Upper lobe of left lung (tissue), 6 donors: ENCODE results near the gene SNX7. TPM values are rescaled to one million over a fixed set of nuclear protein-coding genes. Genes with fewer than 3 reads are reported as not detected.

ENCODE experiments used
- ATAC-seq, 2 donors: fragments of 200-7000 bp; cut with Tn5 transposase; one replicate each; pipeline ENCODE4 v1.9.1; 2022; ENCODE audit warnings: mild to moderate bottlenecking in 2 of 2, moderate library complexity in 2 of 2; ENCODE audit not compliant: low FRiP score in 2 of 2
- DNase-seq, 2 donors: peaks; one replicate each; pipeline ENCODE4 v3.0.0-alpha.2; 2019 to 2020
- H3K27ac ChIP-seq, 4 donors: fragments of 200-600 bp; sonication (generic); one replicate each; pipeline ENCODE4 v1.5.1; 2016 to 2019
- H3K27me3 ChIP-seq, 4 donors: fragments of 200-600 bp; sonication (generic); one replicate each; pipeline ENCODE4 v1.5.1; 2017 to 2019
- H3K36me3 ChIP-seq, 4 donors: fragments of 200-600 bp; sonication (generic); one replicate each; pipeline ENCODE4 v1.5.1; 2016 to 2019
- H3K4me1 ChIP-seq, 4 donors: fragments of 200-600 bp; sonication (generic); one replicate each; pipeline ENCODE4 v1.5.1; 2018 to 2019
- H3K4me3 ChIP-seq, 4 donors: fragments of 200-600 bp; sonication (generic); one replicate each; pipeline ENCODE4 v1.5.1; 2017 to 2019; ENCODE audit warnings: mild to moderate bottlenecking in 2 of 4, moderate library complexity in 1 of 4
- H3K9me3 ChIP-seq, 4 donors: fragments of 200-600 bp; sonication (generic); one replicate each; pipeline ENCODE4 v1.5.1; 2018 to 2019
- EP300 ChIP-seq, 4 donors: sonication (generic); formaldehyde crosslinking; IDR thresholded peaks; one replicate each; pipeline ENCODE4 v1.5.1; 2017; ENCODE audit warnings: antibody characterized with exemption in 4 of 4, control low read depth in 2 of 4
- POLR2A ChIP-seq, 4 donors: fragments of 450-650 bp; IDR thresholded peaks; one replicate each; pipeline ENCODE4 v1.5.1; 2016 to 2017; ENCODE audit warnings: antibody characterized with exemption in 4 of 4, mild to moderate bottlenecking in 2 of 4
- POLR2AphosphoS5 ChIP-seq, 2 donors: sonication (generic); formaldehyde crosslinking; IDR thresholded peaks; one replicate each; pipeline ENCODE4 v1.5.1; 2017; ENCODE audit warnings: antibody characterized with exemption in 2 of 2
- WGBS, 2 donors: methylation state at CpG; one replicate each; pipeline ENCODE4 v1.1.5; 2017 to 2018; 5-methylcytosine and 5-hydroxymethylcytosine counted together
- total RNA-seq, 6 donors: library from RNA; depleted of rRNA in 4 of 6; stranded (reverse); fragments of >200 nt in 4 of 6; gene quantifications; one replicate each; pipeline versions ENCODE4 v1.1.0 to v1.2.1, GENCODE V29; 2016 to 2021
- TF ChIP-seq, protein P1 (sequence below), 6 experiments: fragments of 450-650 bp in 4 of 6; fragments of 200-600 bp in 2 of 6; sonication (generic) in 2 of 6; IDR thresholded peaks; one replicate each; pipeline ENCODE4 v1.5.1; 2016 to 2019; ENCODE audit warnings: antibody characterized with exemption in 6 of 6
- donor health status: DM: no; HTN: no; CAD: no; lungs with moderate emphysema.
- donor health status: DM: no; HTN: yes; CAD: no; lungs with severe emphysema.

SNX7 gene
- total RNA-seq, 6 donors from 2014 or later, result 7.3 to 50.8 (median 15.7) TPM

DNA sequence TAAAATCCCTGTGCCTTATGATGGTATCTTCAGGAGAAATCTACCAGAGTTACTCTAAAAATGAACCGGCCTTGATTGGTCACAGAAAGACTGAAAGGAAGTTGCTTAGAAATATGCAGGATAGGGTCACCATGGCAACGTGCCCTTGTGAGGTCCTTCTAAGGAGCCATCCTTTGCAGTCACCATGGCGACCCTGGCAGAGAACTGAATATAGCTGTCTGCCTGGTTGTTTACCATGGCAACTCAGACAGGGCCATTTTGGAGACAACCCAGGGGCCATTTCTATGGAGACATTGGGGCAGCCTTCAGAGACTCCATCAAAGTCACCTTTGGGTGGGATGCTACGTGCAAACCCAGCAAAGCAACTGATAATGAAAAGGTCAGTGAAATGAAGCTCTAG, 43.0 kb downstream of the SNX7 start:
- peaks cover 0 to 3% (median 0%) of the 10 kb centered on the region in 4 donors for H3K36me3 ChIP-seq
- 87 to 91% methylated on average over 4 of the region's 4 CpGs for WGBS, 2 donors
- H3K9me3 ChIP-seq, result no peaks in the 10 kb centered on the region
- TF ChIP-seq POLR2A (IDR thresholded peaks at IDR 0.05) (no peak), EP300 (IDR thresholded peaks at IDR 0.05) (no peak)
- TF ChIP-seq, protein P1, sequence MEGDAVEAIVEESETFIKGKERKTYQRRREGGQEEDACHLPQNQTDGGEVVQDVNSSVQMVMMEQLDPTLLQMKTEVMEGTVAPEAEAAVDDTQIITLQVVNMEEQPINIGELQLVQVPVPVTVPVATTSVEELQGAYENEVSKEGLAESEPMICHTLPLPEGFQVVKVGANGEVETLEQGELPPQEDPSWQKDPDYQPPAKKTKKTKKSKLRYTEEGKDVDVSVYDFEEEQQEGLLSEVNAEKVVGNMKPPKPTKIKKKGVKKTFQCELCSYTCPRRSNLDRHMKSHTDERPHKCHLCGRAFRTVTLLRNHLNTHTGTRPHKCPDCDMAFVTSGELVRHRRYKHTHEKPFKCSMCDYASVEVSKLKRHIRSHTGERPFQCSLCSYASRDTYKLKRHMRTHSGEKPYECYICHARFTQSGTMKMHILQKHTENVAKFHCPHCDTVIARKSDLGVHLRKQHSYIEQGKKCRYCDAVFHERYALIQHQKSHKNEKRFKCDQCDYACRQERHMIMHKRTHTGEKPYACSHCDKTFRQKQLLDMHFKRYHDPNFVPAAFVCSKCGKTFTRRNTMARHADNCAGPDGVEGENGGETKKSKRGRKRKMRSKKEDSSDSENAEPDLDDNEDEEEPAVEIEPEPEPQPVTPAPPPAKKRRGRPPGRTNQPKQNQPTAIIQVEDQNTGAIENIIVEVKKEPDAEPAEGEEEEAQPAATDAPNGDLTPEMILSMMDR (IDR thresholded peaks at IDR 0.05), result no peak
- DNase-seq, result no peak
- H3K27ac ChIP-seq, result no peak overlapping the region
- no peaks in the 10 kb centered on the region for H3K27me3 ChIP-seq
- H3K4me3 ChIP-seq, result no peak overlapping the region
- no peaks in the 10 kb centered on the region for H3K4me1 ChIP-seq
- no peak for ATAC-seq

DNA sequence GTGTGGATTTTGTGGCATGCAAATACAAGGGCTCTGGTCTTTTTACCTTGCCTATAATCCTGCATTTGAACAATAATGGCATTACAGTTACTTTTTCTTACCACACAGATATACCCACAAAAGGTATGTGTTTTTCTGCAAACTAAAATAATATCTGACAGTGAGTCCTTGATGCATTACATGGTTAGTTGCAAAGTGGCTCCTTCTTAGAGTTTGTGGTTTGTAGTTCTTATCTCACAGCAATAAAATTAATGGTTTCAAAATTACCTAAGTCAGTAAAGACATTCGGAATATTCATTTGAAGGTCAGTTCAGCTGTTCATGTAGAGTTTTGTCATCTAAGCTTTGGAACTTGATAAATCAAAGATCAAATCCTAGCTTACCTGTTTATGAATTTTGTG, 43.5 kb downstream of the SNX7 start:
- no peak for DNase-seq
- ATAC-seq, result no peak
- 88 to 92% methylated on average over 1 of the region's 1 CpG for WGBS, 2 donors
- no peak overlapping the region for H3K27ac ChIP-seq
- TF ChIP-seq POLR2AphosphoS5 (IDR thresholded peaks at IDR 0.05) (no peak), EP300 (IDR thresholded peaks at IDR 0.05) (no peak), POLR2A (IDR thresholded peaks at IDR 0.05) (no peak)
- TF ChIP-seq, protein P1 (IDR thresholded peaks at IDR 0.05), result no peak
- H3K36me3 ChIP-seq, result no peaks in the 10 kb centered on the region
- no peaks in the 10 kb centered on the region for H3K9me3 ChIP-seq
- H3K4me1 ChIP-seq, result no peaks in the 10 kb centered on the region
- no peak overlapping the region for H3K4me3 ChIP-seq
- H3K27me3 ChIP-seq, result no peaks in the 10 kb centered on the region

DNA sequence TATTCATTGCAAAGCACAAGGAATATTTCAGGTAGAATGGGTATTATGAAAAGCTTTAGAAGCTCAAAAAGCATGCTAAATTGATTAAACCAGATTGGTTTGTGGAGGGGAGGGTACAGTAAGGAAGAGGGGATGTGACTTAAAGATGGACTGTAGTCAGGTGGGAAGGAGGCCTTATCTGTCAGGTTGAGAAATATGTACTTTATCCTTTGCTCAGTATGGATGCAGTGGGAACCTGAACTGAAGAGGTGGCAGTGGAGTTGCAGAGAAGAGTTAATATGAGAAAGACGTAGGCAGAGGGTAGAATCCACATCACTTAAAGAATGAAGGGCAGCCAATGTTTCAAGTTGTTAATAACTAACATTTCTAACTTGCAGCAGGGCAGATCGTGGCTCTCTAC, 44.1 kb downstream of the SNX7 start:
- Histone ChIP-seq H3K27ac (no peak overlapping the region), H3K9me3 (no peaks in the 10 kb centered on the region), H3K27me3 (no peaks in the 10 kb centered on the region), H3K4me1 (no peaks in the 10 kb centered on the region), H3K4me3 (no peak overlapping the region), H3K36me3 (no peaks in the 10 kb centered on the region)
- no peak for TF ChIP-seq POLR2AphosphoS5 (IDR thresholded peaks at IDR 0.05)
- no peak for TF ChIP-seq EP300 (IDR thresholded peaks at IDR 0.05)
- TF ChIP-seq, protein P1 (IDR thresholded peaks at IDR 0.05), result no peak
- no peak for TF ChIP-seq POLR2A (IDR thresholded peaks at IDR 0.05)
- no peak for ATAC-seq
- 85 to 86% methylated on average over 2 of the region's 2 CpGs for WGBS, 2 donors
- DNase-seq, result no peak

DNA sequence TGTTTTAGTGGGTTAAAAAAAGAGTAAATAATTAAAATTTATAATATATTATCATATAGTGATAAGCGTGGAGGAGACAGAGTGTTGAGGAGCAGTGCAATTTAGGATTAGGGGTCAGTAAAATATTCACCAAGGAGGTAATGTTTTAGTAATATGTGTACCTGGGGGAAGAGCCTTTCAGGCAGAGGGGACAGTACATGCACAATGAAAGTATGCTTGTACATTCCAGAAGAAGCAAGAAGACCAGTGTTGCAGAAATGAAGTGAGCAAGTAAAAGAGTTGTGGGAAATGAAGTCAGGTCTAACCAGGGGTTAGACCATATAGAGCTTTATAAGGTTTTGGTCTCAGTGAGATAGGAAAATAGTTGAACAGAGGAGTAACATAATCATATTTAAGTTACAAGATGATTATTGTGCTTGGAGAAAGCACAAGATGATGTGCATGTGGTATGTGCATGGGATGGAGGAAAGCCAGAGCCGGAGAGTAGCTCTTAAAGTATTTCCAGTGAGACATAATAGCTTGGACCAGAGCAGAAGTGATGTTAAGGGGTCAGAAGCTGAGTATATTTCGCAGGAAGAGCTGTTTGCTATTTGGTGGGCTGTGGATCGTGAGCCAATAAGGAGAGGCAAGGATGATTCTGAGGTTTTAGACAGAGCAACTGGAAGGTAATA, 44.8 kb downstream of the SNX7 start:
- H3K36me3 ChIP-seq, result no peaks in the 10 kb centered on the region
- ATAC-seq, result no peak
- H3K9me3 ChIP-seq, result no peaks in the 10 kb centered on the region
- DNase-seq, result no peak
- no peak overlapping the region for H3K4me3 ChIP-seq
- no peaks in the 10 kb centered on the region for H3K27me3 ChIP-seq
- no peaks in the 10 kb centered on the region for H3K4me1 ChIP-seq
- TF ChIP-seq, protein P1 (IDR thresholded peaks at IDR 0.05), result no peak
- WGBS, 2 donors, result 88 to 90% methylated on average over 4 of the region's 4 CpGs
- no peak overlapping the region for H3K27ac ChIP-seq

DNA sequence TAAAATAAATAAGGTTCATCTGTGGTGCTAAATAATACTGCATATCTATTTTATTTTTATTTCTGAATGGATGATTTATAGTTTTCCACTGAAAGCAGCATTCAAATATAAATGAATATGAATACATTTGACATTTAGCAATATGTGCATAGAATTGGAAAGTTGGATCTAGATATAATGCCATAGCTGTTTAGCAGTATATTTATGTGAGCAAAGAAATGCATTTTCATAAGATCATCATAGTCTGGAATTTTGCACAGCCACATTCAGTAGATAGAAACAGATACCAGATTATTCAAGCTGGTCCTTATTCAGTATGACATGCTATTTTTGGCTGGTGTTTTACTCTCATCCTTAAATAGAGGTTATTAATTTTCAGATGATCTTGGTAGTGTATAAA, 46.0 kb downstream of the SNX7 start:
- no peaks in the 10 kb centered on the region for H3K4me1 ChIP-seq
- no peak for ATAC-seq
- H3K9me3 ChIP-seq, result no peaks in the 10 kb centered on the region
- DNase-seq, result no peak
- H3K27ac ChIP-seq, result no peak overlapping the region
- H3K36me3 ChIP-seq, result no peaks in the 10 kb centered on the region
- H3K4me3 ChIP-seq, result no peak overlapping the region
- no peak for TF ChIP-seq EP300 (IDR thresholded peaks at IDR 0.05)
- TF ChIP-seq, protein P1 (IDR thresholded peaks at IDR 0.05), result no peak
- H3K27me3 ChIP-seq, result no peaks in the 10 kb centered on the region
